Coronary artery (tissue), 2 donors: ENCODE results near the gene CDH4.

Experiments used
- DNase-seq: peaks from one replicate; pipeline ENCODE4 v3.0.0-alpha.2; 2017; ENCODE audit warnings: low spot score
- H3K27ac ChIP-seq, 2 donors: fragments of 200-600 bp; sonication (generic); one replicate each; pipeline ENCODE4 v1.5.1; 2016 to 2019
- H3K4me3 ChIP-seq: fragments of 200-600 bp; sonication (generic); 2 replicates; pipeline ENCODE4 v1.5.1; 2016; ENCODE audit warnings: mild to moderate bottlenecking, moderate library complexity
- TF ChIP-seq, protein P1 (sequence below): fragments of 200-600 bp; sonication (generic); IDR thresholded peaks from one replicate; pipeline ENCODE4 v1.5.1; 2019; ENCODE audit warnings: antibody characterized with exemption

CDH4 gene

DNA sequence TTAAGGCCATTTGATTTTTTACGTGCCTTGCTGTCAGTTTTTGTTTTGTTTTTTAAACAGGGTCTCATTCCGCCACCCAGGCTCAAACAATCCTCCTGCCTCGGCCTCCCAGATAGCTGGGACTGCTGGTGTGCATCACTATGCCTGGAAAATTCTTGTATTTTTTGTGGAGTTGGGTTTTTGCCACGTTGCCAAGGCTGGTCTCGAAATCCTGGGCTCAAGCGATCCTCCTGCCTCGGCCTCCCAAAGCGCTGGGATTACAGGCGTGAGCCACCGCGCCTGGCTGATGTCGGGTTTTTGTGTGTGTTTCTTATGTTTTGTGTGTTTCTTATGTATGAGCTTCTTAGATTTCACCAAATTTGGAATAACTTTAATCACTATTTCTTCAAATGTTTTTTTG lies 708.8 kb downstream of the CDH4 start:
- H3K4me3 ChIP-seq: no peak overlapping the region
- TF ChIP-seq, protein P1, sequence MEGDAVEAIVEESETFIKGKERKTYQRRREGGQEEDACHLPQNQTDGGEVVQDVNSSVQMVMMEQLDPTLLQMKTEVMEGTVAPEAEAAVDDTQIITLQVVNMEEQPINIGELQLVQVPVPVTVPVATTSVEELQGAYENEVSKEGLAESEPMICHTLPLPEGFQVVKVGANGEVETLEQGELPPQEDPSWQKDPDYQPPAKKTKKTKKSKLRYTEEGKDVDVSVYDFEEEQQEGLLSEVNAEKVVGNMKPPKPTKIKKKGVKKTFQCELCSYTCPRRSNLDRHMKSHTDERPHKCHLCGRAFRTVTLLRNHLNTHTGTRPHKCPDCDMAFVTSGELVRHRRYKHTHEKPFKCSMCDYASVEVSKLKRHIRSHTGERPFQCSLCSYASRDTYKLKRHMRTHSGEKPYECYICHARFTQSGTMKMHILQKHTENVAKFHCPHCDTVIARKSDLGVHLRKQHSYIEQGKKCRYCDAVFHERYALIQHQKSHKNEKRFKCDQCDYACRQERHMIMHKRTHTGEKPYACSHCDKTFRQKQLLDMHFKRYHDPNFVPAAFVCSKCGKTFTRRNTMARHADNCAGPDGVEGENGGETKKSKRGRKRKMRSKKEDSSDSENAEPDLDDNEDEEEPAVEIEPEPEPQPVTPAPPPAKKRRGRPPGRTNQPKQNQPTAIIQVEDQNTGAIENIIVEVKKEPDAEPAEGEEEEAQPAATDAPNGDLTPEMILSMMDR: no peak
- H3K27ac ChIP-seq: no peak overlapping the region
- DNase-seq: no peak

DNA sequence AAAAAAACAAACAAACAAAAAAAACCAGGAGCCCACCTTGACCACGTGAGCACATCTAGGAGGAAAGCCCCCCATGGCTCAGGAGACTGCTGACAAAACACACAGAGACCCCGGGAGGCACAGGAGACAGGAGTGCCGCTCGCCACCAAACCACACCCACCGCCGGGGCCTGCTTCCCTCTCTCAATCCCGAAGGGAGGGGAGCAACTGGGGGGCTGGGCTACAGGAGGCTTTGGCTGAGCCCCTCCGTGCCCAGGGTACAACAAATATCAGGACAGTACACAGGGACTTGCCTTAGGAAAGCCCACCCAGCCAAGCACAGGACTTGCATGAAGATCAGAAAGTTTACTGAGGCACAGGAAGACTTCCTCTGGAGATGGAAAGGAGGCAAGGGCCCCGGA lies 711.1 kb downstream of the CDH4 start:
- Histone ChIP-seq H3K4me3 (no peak overlapping the region), H3K27ac (no peak overlapping the region)
- TF ChIP-seq, protein P1: no peak
- DNase-seq: no peak

DNA sequence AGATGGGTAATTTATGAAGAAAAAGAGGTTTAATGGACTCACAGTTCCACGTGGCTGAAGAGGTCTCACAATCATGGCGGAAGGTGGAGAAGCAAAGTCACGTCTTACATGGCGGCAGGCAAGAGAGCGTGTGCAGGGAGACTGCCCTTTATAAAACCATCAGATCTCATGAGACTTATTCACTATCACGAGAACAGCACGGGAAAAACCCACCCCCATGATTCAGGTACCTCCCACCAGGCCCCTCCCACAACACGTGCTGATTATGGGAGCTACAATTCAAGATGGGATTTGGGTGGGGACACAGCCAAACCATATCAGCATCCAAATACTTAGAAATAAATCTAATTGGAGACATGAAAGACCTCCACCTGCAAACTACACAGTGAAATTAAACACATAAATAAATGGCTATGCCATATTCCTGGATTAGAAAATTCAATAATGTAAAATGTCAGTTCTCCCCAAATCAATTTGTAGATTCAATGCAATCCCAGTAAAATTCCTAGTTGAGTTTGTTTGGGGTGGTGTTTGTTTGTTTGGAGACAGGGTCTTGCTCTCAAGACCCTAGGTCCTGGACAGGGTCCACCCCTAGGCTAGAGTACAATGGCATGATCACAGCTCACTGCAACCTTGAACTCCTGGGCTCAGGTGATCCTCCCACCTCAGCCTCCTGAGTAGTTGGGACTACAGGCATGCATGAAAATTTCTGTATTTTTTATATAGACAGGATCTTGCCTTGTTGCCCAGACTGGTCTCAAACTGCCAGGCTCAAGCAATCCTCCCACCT lies 712.0 kb downstream of the CDH4 start:
- TF ChIP-seq, protein P1: no peak
- DNase-seq: no peak

DNA sequence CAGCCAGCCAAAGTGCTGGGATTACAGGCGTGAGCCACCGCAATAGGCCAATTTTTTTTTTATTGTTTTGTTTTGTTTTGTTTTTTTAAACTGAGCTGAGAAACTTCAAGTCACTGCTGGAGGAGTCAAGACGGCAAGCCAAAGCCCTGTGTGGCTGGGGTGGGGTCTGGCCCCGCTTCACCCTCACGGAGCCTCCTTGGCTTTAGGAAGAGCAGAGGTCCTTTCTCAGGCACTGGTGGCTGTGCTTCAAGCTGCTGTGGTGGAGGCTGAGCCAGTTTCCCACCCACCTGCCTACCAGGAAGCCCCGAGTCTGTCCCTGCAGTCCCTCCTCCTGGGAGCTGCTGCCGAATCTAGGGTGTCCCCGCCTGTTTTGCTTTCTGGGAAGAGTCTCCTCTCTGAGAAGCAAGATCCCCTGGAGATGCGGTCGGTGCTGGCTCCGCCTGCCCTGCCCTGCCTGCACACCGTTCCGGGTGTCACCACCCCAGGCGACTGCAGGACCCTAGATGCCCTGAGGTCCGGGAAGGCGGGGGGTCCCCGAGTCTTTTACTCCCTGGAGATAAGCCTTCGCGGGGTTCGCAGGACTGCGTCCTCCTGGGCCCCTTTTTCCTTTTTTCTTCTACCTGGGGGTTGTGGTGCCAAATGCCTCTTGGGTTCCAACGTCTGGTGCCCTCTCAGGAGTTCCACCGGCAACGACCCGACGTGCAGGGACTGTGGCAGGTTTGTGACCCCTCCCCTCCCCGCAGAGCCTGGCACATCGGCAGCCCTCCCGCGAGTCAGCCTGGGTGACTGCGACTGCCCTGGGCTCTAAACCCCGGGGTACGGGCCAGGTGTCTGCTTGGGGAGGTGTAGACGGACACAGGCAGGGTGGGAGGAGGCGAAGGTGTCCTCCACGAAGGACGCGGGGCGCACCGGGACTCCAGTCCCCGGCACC lies 712.9 kb downstream of the CDH4 start:
- no peak for DNase-seq
- TF ChIP-seq, protein P1: no peak
- Histone ChIP-seq H3K27ac (no peak overlapping the region), H3K4me3 (no peak overlapping the region)

More for the DNA sequence above, 712.0 kb downstream of the CDH4 start:
- no peak overlapping the region for H3K4me3 ChIP-seq
- H3K27ac ChIP-seq: no peak overlapping the region

DNA sequence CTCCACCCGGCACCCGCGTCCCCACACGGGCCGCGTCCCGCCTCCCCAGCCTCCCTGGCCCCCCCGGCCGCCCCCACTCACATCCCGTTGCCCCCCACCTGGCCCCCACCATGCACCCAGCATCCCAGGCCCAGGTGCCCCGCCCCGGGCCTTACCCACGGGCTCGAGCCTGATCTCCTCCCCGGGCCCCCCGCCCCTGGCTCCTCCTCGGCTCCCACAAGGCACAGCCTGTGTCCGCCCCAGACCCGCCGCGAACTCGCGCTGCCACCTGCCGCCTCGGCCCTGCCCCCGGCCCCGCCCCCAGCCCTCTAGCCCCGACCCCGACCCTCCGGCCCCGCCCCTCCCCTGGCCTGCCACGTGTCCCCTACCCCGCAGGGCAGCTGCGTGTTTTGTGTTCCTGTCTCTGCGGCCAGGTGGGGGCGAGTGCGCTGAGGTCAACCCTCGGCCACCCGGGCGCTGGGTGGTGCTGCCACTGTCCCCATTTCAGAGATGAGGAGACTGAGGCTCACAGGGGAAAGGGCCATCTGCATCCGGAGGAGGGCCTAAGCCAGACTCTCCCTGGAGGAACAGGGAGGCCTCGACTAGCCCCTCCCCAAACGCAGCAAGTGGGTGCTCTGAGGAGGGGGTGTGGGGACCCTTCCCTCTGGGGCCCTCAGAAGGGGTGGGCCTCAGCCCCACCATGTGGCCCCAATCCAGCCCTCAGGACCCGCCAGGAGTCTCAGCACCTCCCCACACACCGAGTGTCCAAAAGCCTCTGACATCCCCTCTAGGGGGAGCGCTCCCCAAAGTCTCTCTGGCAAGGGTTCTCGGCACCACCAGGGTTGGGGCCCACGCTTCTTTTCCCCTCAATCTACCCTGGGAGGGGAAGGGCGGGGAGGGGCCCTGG lies 713.8 kb downstream of the CDH4 start:
- no peak overlapping the region for H3K27ac ChIP-seq
- DNase-seq: no peak
- H3K4me3 ChIP-seq: no peak overlapping the region
- TF ChIP-seq, protein P1: no peak

DNA sequence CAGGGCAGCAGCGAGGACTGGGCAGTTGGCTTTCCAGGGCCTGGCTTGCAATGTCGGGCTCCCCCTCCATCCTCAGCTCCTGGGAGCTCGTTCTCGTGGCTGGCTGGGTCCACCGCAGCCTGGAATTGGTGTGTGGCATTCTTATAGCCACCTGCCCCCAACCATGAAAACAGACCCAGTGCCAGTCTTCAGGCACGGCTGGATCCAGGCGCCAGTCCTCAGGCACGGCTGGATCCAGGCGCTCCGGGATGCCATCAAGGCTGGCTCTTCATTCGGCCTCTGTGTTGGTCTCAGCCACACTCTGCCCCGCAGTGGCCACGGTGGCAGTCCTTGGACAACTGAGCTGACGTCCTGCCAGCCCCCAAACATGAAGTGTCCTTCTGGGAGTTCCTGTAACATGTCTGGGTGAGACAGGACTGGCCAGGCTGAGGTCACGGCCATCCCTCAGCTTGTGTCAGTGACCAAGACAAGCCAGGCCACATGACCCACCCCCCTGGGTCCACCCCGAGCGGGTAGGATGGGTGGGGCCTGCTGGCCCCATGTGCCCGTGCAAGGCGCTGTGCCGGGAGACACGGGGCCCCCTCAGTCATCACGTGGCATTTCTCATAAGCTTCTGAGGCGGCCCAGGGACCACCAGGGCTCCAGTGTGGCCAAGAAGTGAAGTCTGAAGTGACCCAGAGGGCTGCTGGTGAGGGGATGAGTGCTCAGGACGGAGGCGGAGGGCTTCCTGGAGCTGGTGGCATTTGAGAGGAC lies 714.6 kb downstream of the CDH4 start:
- no peak for DNase-seq
- TF ChIP-seq, protein P1: no peak
- Histone ChIP-seq H3K4me3 (no peak overlapping the region), H3K27ac (no peak overlapping the region)
